Right lobe of liver (tissue), 6 donors: ENCODE data around the gene LALBA. TPM values are rescaled to one million over a fixed set of nuclear protein-coding genes. Genes with fewer than 3 reads are reported as not detected.
"Not testable (repeated sequence)": the region's sequence is repeated elsewhere in the genome, so short reads cannot be mapped to it uniquely, and the experiment has no call there.

Source experiments
- ATAC-seq, 4 donors: fragments of 200-7000 bp; cut with Tn5 transposase; one replicate each; pipeline ENCODE4 v1.9.1; 2020; ENCODE audit warnings: mild to moderate bottlenecking in 4 of 4, moderate library complexity in 4 of 4
- DNase-seq, 3 donors: peaks; one replicate each; pipeline ENCODE4 v3.0.0-alpha.2; 2020
- H3K27ac ChIP-seq, 3 donors: fragments of 200-600 bp; one replicate each; pipeline ENCODE4 v1.8.0; 2022
- H3K27me3 ChIP-seq, 2 donors: fragments of 200-600 bp; one replicate each; pipeline ENCODE4 v1.8.0; 2022
- H3K36me3 ChIP-seq, 4 donors: fragments of 200-600 bp; sonication (generic) in 1 of 4; one replicate each; pipeline versions ENCODE4 v1.5.1 to v1.8.0; 2017 to 2022; ENCODE audit warnings: control low read depth in 1 of 4
- H3K4me1 ChIP-seq, 4 donors: fragments of 200-600 bp; sonication (generic) in 1 of 4; one replicate each; pipeline versions ENCODE4 v1.5.1 to v1.8.0; 2017 to 2022; ENCODE audit warnings: control low read depth in 1 of 4
- H3K4me3 ChIP-seq, 3 donors: fragments of 200-600 bp; one replicate each; pipeline ENCODE4 v1.8.0; 2022
- H3K9me3 ChIP-seq, 4 donors: fragments of 200-600 bp; sonication (generic) in 1 of 4; one replicate each; pipeline versions ENCODE4 v1.5.1 to v1.8.0; 2017 to 2022; ENCODE audit warnings: control low read depth in 1 of 4
- POLR2A ChIP-seq: fragments of 450-650 bp; IDR thresholded peaks from one replicate; pipeline ENCODE4 v1.6.1; 2017; ENCODE audit warnings: antibody characterized with exemption, mild to moderate bottlenecking
- WGBS: methylation state at CpG from one replicate; pipeline ENCODE4 v1.1.6; 2018; ENCODE audit warnings: low coverage, low lambda C conversion rate; ENCODE audit not compliant: insufficient coverage; ENCODE audit errors: missing lambda C conversion rate; 5-methylcytosine and 5-hydroxymethylcytosine counted together
- intact Hi-C, 2 donors: fragments of 100-400 bp; cut with DNase I; formaldehyde crosslinking; loops; one replicate each; pipeline versions ENCODE4 v1.11.2 to v1.14.1; 2022
- total RNA-seq, 6 experiments: library from RNA; depleted of rRNA in 2 of 6; stranded (reverse); fragments of >200 nt in 2 of 6; fragmentation: NEBNext Ultra II Directional in 3 of 6; extraction: Animal tissue kit (Norgen Biotek cat#: 25700) in 3 of 6; gene quantifications; one replicate each; pipeline versions ENCODE4 v1.1.0 to v1.2.4, GENCODE V29; 2016 to 2023
- TF ChIP-seq, protein P1 (sequence below), 4 donors: fragments of 200-600 bp in 3 of 4; fragments of 450-650 bp in 1 of 4; IDR thresholded peaks; one replicate each; pipeline versions ENCODE4 v1.5.1 to v1.8.0; 2016 to 2022; ENCODE audit warnings: antibody characterized with exemption in 4 of 4, mild to moderate bottlenecking in 2 of 4
- donor health status: DM: no; HTN: yes; CAD: no.
- donor health status: DM: no; HTN: no; CAD: no.
- donor health status: DM: no; HTN: no; CAD: no.
- donor health status: DM: no; HTN: yes; CAD: no.
- donor health status: DM: no; HTN: yes; CAD: no.

LALBA gene
- total RNA-seq, 6 experiments from 2014 or later: not detected

GRCh38 chr12:48525332-48525731 is 44.5 kb downstream of the LALBA start, which contains the start of gene OR8S1:
Gene OR8S1, plus strand, starts transcription at chr12:48525632. Its CDS starts 0 bp downstream, at chr12:48525632.
- no peaks in the 10 kb centered on the region for H3K27me3 ChIP-seq
- DNase-seq (no peak), ATAC-seq (no peak)
- no peak within 1 kb of the TSS for H3K27ac ChIP-seq
- WGBS: 58% methylated on average over 3 of the region's 5 CpGs
- H3K4me1 ChIP-seq: no peaks in the 10 kb centered on the region
- no peaks in the 10 kb centered on the region for H3K36me3 ChIP-seq
- TF ChIP-seq, protein P1, sequence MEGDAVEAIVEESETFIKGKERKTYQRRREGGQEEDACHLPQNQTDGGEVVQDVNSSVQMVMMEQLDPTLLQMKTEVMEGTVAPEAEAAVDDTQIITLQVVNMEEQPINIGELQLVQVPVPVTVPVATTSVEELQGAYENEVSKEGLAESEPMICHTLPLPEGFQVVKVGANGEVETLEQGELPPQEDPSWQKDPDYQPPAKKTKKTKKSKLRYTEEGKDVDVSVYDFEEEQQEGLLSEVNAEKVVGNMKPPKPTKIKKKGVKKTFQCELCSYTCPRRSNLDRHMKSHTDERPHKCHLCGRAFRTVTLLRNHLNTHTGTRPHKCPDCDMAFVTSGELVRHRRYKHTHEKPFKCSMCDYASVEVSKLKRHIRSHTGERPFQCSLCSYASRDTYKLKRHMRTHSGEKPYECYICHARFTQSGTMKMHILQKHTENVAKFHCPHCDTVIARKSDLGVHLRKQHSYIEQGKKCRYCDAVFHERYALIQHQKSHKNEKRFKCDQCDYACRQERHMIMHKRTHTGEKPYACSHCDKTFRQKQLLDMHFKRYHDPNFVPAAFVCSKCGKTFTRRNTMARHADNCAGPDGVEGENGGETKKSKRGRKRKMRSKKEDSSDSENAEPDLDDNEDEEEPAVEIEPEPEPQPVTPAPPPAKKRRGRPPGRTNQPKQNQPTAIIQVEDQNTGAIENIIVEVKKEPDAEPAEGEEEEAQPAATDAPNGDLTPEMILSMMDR (IDR thresholded peaks at IDR 0.05): no peak
- TF ChIP-seq POLR2A: no peak
- H3K9me3 ChIP-seq: no peaks in the 10 kb centered on the region
- no peak within 1 kb of the TSS for H3K4me3 ChIP-seq
- intact Hi-C loops: no loop called here

- intact Hi-C loops, DNase-seq, ATAC-seq, H3K36me3 ChIP-seq, H3K27me3 ChIP-seq, H3K4me1 ChIP-seq, H3K4me3 ChIP-seq, H3K9me3 ChIP-seq, H3K27ac ChIP-seq: not testable (repeated sequence)
- WGBS: no CpG with 5 or more reads among the region's 24 CpGs
Measured at GRCh38 chr12:48520381-48520780, 49.5 kb downstream of the LALBA start.

Other genes starting within 250 kb of the LALBA start
- 1 to 10 TPM; 6.5 to 8.4 (median 7.2) TPM for gene ZNF641, start 219.1 kb downstream of the LALBA start, total RNA-seq
- gene ANP32D, start 97.5 kb downstream of the LALBA start, total RNA-seq: not detected
- gene C12orf54, start 87.5 kb downstream of the LALBA start, total RNA-seq: not detected
- not detected for gene OR8S1, start 44.4 kb downstream of the LALBA start, total RNA-seq
- gene KANSL2, start 112.2 kb upstream of the LALBA start, total RNA-seq: 10 to 100 TPM in 3 of 6 experiments, 1 to 10 TPM in 3; 6.4 to 24.3 (median 12.0) TPM
- 10 to 100 TPM; 10.7 to 18.9 (median 13.9) TPM for gene CCNT1, start 146.7 kb upstream of the LALBA start, total RNA-seq
- 10 to 100 TPM; 10.9 to 21.4 (median 14.4) TPM for gene ADCY6, start 219.0 kb upstream of the LALBA start, total RNA-seq
- 1 to 10 TPM in 4 of 6 experiments, under 1 TPM in 2; 0.62 to 2.1 (median 1.2) TPM for gene CACNB3, start 248.4 kb upstream of the LALBA start, total RNA-seq